Adrenal gland (tissue), 12 donors: Measurements from ENCODE around the gene RXFP3. TPM values are rescaled to one million over a fixed set of nuclear protein-coding genes. Genes with fewer than 3 reads are reported as not detected.

Experiments used
- DNase-seq, 7 donors: peaks; one replicate each; pipeline ENCODE4 v3.0.0-alpha.2; 2019 to 2020
- H3K27ac ChIP-seq, 5 donors: fragments of 200-600 bp; sonication (generic) in 4 of 5; 1 replicate in 3 of 5; 2 replicates in 2 of 5; pipeline versions ENCODE4 v1.5.1 to v1.8.0; 2016 to 2020; ENCODE audit warnings: mild to moderate bottlenecking in 1 of 5
- H3K27me3 ChIP-seq: fragments of 200-600 bp; 2 replicates; pipeline ENCODE4 v1.8.0; 2021
- H3K36me3 ChIP-seq, 2 donors: fragments of 200-600 bp; replicated peaks in 1 of 2; 1 replicate in 1 of 2; 2 replicates in 1 of 2; pipeline versions ENCODE4 v1.5.1 to v1.8.0; 2018 to 2022
- H3K4me1 ChIP-seq, 2 donors: fragments of 200-600 bp; replicated peaks in 1 of 2; 1 replicate in 1 of 2; 2 replicates in 1 of 2; pipeline versions ENCODE4 v1.5.1 to v1.8.0; 2018 to 2021
- H3K4me3 ChIP-seq, 4 donors: fragments of 200-600 bp; sonication (generic) in 3 of 4; one replicate each; pipeline ENCODE4 v1.5.1; 2016 to 2018
- H3K9me3 ChIP-seq, 3 donors: fragments of 200-600 bp; sonication (generic) in 1 of 3; replicated peaks in 1 of 3; 1 replicate in 2 of 3; 2 replicates in 1 of 3; pipeline versions ENCODE4 v1.5.1 to v1.8.0; 2016 to 2021
- CTCF ChIP-seq, 6 experiments: fragments of 450-650 bp in 4 of 6; fragments of 200-600 bp in 2 of 6; sonication (generic) in 1 of 6; IDR thresholded peaks; 1 replicate in 5 of 6; 2 replicates in 1 of 6; pipeline versions ENCODE4 v1.5.1 to v1.8.0; 2016 to 2021; ENCODE audit warnings: antibody characterized with exemption in 6 of 6, mild to moderate bottlenecking in 2 of 6, moderate library complexity in 1 of 6
- POLR2A ChIP-seq, 2 donors: fragments of 450-650 bp; IDR thresholded peaks; one replicate each; pipeline ENCODE4 v1.6.1; 2017; ENCODE audit warnings: antibody characterized with exemption in 2 of 2, mild to moderate bottlenecking in 2 of 2, moderate library complexity in 1 of 2
- WGBS, 4 donors: extraction: QIAGEN DNeasy Blood & Tissue Kit in 2 of 4; methylation state at CpG; one replicate each; pipeline versions ENCODE4 v1.1.5 to v1.1.7; 2013 to 2017; 5-methylcytosine and 5-hydroxymethylcytosine counted together
- intact Hi-C, 2 donors: fragments of 100-400 bp; cut with DNase I; formaldehyde crosslinking; loops; one replicate each; pipeline versions ENCODE4 v1.14.1 to v1.15.0; 2022 to 2023
- polyA plus RNA-seq, 3 donors: library from polyadenylated mRNA; stranded (reverse); fragments of 200-250 nt in 2 of 3; fragments of 350-450 nt in 1 of 3; fragmentation: Illumina TruSeq in 1 of 3; extraction: RNeasy Lipid Tissue Mini Kit (QIAGEN cat#74804) in 1 of 3; gene quantifications; one replicate each; pipeline ENCODE4 v1.2.3, GENCODE V29; 2013 to 2014
- total RNA-seq, 9 donors: library from RNA; depleted of rRNA in 4 of 9; stranded (reverse); fragments of >200 nt in 4 of 9; fragments of 120-200 nt in 1 of 9; fragmentation: NEBNext Ultra II Directional in 1 of 9; extraction: Animal tissue kit (Norgen Biotek cat#: 25700) in 1 of 9; gene quantifications; one replicate each; pipeline versions ENCODE4 v1.1.0 to v1.2.4, GENCODE V29; 2013 to 2023
- donor health status: healthy with polysubstance abuse.
- donor health status: Bipolar disorder and iron deficiency.
- donor health status: DM: yes; HTN: yes; CAD: no.
- donor health status: DM: no; HTN: no; CAD: no.
- donor health status: DM: no; HTN: no; CAD: no.
- donor health status: DM: yes; HTN: yes; CAD: no.

Gene RXFP3
- total and polyA plus RNA-seq, 12 donors = 0.14 to 9.7 (median 0.63) TPM; not detected in 4

GRCh38 chr5:33964132-33964700 is 28.0 kb downstream of the RXFP3 start:
- no peaks in the 10 kb centered on the region for H3K27me3 ChIP-seq
- no peaks in the 10 kb centered on the region for H3K9me3 ChIP-seq
- H3K4me3 ChIP-seq = no peak overlapping the region
- no peaks in the 10 kb centered on the region for H3K36me3 ChIP-seq
- 76 to 81% (median 78%) methylated on average over 2 of the region's 2 CpGs for WGBS, 4 donors
- TF ChIP-seq CTCF (IDR thresholded peaks at IDR 0.05) (no peak), POLR2A (IDR thresholded peaks at IDR 0.05) (no peak)
- no peak for DNase-seq
- intact Hi-C loops = loop anchor here in 1 of 2 donors (10.0 kb wide), 1 partner anchor 489 kb away; no protein-coding TSS in a partner anchor
- H3K4me1 ChIP-seq = no peaks in the 10 kb centered on the region
- H3K27ac ChIP-seq = no peak overlapping the region

GRCh38 chr5:33966805-33967204 is 30.6 kb downstream of the RXFP3 start:
- no peaks in the 10 kb centered on the region for H3K36me3 ChIP-seq
- WGBS, 4 donors = 54 to 82% (median 78%) methylated on average over 2 of the region's 2 CpGs
- no peaks in the 10 kb centered on the region for H3K4me1 ChIP-seq
- no peak for DNase-seq
- H3K4me3 ChIP-seq = no peak overlapping the region
- H3K27me3 ChIP-seq = no peaks in the 10 kb centered on the region
- no peaks in the 10 kb centered on the region for H3K9me3 ChIP-seq
- intact Hi-C loops = loop anchor here in 1 of 2 donors (10.0 kb wide), 1 partner anchor 492 kb away; no protein-coding TSS in a partner anchor
- TF ChIP-seq CTCF (IDR thresholded peaks at IDR 0.05) = no peak
- no peak for TF ChIP-seq POLR2A (IDR thresholded peaks at IDR 0.05)
- H3K27ac ChIP-seq = no peak overlapping the region

- no peaks in the 10 kb centered on the region for H3K36me3 ChIP-seq
- no peak overlapping the region for H3K4me3 ChIP-seq
- intact Hi-C loops = loop anchor here in 1 of 2 donors (10.0 kb wide), 1 partner anchor 494 kb away; no protein-coding TSS in a partner anchor
- H3K27ac ChIP-seq = no peak overlapping the region
- DNase-seq = peak in 1 of 7 donors; percentile 6
- 65 to 80% (median 69%) methylated on average over 3 of the region's 3 CpGs for WGBS, 4 donors
- no peak for TF ChIP-seq CTCF (IDR thresholded peaks at IDR 0.05)
- TF ChIP-seq POLR2A (IDR thresholded peaks at IDR 0.05) = no peak
- H3K9me3 ChIP-seq = no peaks in the 10 kb centered on the region
- H3K4me1 ChIP-seq = no peaks in the 10 kb centered on the region
- H3K27me3 ChIP-seq = no peaks in the 10 kb centered on the region
These were observed 32.2 kb downstream of the RXFP3 start for GRCh38 chr5:33968211-33969005.

- H3K27me3 ChIP-seq = no peaks in the 10 kb centered on the region
- intact Hi-C loops = loop anchor here in 1 of 2 donors (10.0 kb wide), 1 partner anchor 495 kb away; no protein-coding TSS in a partner anchor
- DNase-seq = peak; percentile 17 to 55 (median 32)
- H3K36me3 ChIP-seq = no peaks in the 10 kb centered on the region
- WGBS, 4 donors = 46 to 78% (median 56%) methylated on average over 8 to 10 of the region's 10 CpGs
- no peak overlapping the region for H3K4me3 ChIP-seq
- no peaks in the 10 kb centered on the region for H3K9me3 ChIP-seq
- peaks cover 0 to 8% of the 10 kb centered on the region in 2 donors for H3K4me1 ChIP-seq
- no peak overlapping the region for H3K27ac ChIP-seq
- TF ChIP-seq CTCF (IDR thresholded peaks at IDR 0.05) = peak; percentile 23 to 75 (median 66)
- TF ChIP-seq POLR2A (IDR thresholded peaks at IDR 0.05) = no peak
These were observed 33.6 kb downstream of the RXFP3 start for GRCh38 chr5:33969572-33970452.
